Effector CD8-positive, alpha-beta T cell (primary cell): ENCODE measurements around the gene CRACDL.

Source experiments
- DNase-seq: peaks from one replicate; lab custom pipeline; 2025; lab: John Stamatoyannopoulos, UW
- total RNA-seq, 4 experiments: gene quantifications; one replicate each; lab custom pipeline; 2026; lab: John Stamatoyannopoulos, UW

Gene CRACDL, protein sequence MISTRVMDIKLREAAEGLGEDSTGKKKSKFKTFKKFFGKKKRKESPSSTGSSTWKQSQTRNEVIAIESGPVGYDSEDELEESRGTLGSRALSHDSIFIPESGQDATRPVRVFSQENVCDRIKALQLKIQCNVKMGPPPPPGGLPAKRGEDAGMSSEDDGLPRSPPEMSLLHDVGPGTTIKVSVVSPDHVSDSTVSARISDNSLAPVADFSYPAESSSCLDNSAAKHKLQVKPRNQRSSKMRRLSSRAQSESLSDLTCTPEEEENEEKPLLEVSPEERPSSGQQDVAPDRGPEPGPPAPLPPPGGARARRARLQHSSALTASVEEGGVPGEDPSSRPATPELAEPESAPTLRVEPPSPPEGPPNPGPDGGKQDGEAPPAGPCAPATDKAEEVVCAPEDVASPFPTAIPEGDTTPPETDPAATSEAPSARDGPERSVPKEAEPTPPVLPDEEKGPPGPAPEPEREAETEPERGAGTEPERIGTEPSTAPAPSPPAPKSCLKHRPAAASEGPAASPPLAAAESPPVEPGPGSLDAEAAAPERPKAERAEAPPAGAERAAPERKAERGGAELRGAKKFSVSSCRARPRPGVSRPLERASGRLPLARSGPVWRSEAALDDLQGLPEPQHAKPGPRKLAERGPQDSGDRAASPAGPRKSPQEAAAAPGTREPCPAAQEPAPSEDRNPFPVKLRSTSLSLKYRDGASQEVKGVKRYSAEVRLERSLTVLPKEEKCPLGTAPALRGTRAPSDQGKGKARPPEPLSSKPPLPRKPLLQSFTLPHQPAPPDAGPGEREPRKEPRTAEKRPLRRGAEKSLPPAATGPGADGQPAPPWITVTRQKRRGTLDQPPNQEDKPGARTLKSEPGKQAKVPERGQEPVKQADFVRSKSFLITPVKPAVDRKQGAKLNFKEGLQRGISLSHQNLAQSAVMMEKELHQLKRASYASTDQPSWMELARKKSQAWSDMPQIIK
- 0.68 to 4.9 (median 1.4) reads per million in 4 experiments for total RNA-seq

DNA sequence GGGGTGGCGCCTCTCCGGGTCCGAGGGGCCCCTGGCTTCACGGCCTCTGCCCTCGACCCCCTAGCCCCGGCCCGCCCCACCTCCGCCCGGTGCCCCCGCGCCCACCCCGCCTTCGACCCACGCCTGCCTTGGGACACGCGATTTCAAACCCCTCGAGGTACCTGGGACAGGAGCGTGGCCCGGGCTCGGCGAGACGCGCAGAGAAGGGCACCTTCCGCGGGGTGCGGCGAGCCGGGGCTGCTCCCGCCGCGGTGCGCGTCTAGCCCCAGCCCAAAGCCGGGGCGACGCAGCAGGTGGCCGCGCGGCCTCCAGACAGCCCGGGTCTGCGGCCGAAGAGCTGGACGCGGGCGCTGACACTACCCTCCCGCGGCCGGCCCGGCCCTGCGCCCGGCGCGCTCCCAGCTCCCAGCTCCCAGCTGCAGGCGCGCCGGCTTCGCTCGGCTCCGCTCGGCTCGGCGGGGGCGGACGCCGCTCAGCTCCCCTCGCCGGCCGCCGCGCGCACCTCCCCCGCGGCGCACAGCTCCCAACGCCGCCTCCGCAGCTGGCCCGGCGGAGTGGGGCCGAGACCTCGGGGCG lies at the start of gene CRACDL:
CRACDL (minus strand) TSS at position 449 of the 576 bp plus-strand sequence. CDS start 89,425 bp downstream, outside the sequence.
- DNase-seq, result no peak

- no peak for DNase-seq
Observed at GRCh38 chr2:98975611-98976010, 39.6 kb upstream of the CRACDL start.

- no peak for DNase-seq
Observed at GRCh38 chr2:98972582-98973167, 36.6 kb upstream of the CRACDL start.

- no peak for DNase-seq
Observed at GRCh38 chr2:98959810-98960507, 23.9 kb upstream of the CRACDL start.

DNA sequence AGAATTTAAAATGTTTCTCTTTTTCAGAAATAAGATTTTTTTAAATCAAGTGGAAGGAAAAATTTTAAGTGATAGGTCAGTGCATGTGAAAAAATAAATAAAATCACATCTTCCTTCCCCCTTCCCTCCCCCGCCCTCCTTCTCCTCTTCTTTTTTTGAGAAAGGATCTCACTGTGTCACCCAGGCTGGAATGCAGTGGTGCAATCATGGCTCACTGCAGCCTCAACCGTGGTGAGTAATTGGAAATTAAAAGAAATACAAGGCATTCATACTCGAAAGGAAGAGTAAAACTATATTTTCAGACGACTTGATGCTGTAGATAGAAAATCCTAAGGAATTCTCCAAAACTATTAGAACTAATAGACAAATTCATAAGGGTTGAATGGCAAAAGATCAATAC lies 16.9 kb upstream of the CRACDL start:
- DNase-seq, result no peak

DNA sequence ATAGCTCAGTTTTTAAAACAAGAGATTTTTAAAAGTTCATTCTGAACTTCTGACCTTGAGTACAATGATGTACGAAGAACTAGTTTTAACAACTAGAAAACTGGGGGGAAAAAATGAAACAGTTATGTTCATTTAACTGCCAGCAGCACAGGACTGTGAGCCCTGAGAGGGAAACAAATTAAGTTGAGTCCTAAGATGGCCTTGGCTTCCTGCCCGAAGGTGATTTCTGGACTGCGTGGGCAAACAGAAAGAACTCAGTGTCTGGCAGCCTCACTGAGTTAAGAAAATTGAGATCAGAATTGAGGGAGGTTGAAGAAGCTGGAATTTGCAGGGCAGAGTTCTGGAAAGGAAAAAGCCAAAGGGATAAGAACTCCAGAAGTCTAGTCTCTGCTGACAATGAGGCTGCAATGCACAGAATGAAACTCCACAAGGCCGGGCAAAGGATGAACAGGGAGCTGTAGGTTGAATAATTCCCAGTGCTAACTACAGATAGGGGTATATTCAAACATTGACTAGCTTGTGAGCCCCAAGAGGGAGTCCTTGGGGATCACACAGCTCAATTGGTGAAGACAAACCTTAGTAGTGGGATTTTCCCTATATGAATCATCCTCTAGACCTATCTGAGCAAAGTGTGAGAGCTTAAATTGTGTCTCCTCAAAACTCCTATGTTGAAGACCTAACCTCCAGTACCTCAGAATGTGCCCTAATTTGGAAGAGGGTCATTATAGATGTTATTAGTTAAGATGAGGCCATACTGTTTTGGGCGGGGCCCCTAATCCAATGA lies 13.1 kb upstream of the CRACDL start:
- no peak for DNase-seq

DNA sequence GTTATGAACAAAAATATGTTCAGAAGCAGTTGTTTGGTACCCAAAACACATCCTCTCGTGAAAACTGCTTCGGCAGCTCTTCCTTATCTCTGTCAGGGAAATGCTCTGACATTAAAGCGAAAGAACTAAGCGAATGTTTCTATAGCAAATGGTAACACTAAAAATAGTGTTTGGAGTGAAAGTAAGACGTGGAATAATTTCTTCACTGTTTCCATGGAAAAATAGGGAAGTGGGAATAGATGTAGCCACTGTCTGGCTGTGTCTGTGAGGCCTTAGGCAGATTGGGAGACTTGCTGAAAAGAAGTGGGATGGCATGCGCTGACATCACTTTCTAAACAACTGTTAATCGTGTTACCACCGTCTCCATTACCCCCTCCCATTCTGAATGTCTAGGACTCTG lies 11.5 kb upstream of the CRACDL start:
- no peak for DNase-seq

DNA sequence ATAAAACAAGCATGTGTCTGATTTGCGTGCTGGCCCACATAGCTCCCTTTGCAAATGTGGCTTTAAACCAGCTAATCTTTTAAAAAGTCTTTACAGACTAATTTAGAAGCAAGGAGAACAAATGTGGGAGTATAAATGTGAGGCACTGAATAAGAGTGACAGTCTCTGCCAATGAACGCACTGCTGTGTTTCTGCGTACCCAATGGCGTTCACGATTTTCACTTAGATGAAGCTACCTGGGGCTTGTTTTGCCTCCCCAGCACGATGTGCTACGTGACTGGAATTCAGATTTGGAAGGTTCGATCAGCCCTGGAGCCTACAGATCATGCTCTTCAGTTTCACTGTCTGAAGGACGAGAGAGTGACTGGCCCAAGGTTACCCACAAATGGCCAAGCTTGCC lies 10.8 kb upstream of the CRACDL start:
- DNase-seq, result no peak

- no peak for DNase-seq
Observed at GRCh38 chr2:98944775-98945174, 8.8 kb upstream of the CRACDL start.

DNA sequence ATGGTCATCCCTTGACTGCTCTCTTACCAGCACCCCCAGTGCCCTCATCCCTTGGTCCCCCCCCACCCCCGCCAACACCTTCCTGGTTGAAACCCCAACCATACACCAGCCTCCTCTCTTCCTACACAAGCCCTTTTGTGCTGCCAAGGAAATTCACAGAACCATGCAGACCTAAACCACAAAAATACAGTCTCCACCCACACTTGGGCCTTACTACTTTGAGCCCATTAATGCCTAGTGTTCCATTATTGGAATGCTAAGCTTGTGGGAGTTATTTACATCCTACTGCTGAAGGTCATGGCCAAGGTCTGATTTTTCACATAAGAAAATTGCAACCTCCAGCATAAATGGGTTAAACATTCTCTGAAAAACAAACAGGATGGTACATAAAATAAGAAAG lies 4.1 kb upstream of the CRACDL start:
- no peak for DNase-seq

DNA sequence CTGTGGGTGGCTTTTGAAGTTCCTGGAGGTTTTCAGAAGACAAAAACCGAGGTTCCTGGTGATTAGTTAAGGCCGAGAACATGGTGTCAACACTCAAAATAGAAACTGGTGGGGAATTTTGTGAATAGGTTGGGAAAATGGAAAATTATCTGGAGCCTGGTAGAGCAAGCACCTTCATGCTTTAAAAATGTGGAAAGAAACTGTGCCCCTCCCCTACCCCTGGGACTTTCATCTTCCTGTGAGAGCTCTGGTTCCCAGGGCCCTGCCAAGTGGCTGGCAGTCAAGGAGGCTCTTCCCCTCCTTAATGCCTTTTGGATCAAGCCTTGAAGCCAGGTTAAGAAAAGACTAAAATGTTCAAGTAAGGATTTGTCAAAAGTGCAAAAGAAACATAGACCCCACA lies 1.9 kb upstream of the CRACDL start:
- no peak for DNase-seq

DNA sequence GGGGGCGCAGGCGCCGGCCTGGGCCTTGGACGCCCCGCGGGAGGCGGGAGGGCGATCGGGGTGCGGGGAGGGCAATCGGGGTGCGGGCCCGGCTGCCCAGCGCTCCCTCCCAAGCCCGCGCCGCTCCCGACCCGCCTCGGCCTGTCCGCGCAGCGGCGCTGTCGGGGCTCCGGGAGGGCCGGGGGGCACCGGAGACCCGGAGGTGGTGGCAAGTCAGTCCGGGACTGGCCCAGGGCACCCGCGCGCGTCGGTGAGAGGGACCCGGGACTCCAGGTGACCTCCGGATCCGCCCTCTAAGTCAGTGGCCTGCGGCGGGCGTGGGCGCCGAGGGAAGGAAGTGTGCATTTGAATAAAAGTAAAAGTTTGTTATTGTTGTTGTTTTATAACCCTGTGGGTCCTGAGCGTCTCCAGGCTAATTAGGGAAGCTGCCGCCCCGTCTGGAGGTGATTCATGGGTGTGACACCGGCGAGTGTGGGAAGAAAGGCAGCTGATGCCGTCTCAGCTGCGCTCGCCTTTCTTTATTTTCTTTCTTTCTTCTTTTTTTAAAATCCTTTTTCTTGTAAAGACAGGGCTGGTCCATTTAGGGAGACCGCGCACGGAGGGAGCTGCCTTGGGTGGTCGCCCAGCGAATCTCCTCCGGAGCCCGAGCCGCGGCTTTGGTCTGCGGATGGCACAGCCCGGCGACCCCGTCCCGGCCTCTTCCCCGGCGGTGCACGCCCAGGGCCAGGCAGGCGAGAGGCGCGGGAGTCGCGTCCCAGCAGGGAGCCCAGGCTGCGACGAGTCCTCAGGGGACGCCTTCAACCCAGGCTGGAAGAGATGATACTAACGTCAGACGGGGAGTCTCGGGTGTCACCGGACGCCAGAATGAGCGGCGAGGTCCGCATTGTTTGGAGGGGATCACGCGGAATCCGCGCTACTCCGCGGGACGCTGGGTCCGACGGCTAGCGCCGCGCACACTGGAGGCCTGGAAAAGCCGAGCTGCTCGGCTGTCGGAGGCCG lies 627 bp upstream of the CRACDL start:
- DNase-seq, result no peak

GRCh38 chr2:98935111-98935770 lies 784 bp downstream of the CRACDL start:
- no peak for DNase-seq

DNA sequence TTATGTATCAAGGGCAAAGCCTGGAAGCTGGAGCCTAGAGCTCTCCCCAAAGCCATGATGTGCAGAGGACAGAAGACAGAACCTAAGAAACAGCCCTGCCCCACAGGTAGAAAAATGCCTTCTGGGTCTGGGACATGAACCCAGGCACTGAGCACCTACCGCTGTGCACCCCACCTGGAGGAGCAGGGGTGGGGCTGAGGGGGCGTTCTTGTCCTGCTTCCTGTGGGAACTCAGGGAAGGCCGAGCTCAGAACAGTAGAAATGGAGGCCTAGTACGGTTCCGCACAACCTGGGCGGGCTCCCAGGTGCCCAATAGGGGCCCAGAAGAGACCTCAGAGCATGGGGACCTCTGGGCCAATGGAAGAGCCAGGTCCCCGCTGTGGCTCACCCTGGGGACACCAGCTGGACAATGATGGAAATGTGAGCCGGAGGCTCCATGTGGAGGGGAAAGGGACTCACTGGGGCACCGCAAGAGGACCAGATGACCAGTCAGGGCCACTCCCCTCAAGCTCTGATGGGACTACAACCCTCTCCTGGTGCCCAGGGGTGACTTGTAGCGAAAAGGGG lies 3.2 kb downstream of the CRACDL start:
- no peak for DNase-seq

DNA sequence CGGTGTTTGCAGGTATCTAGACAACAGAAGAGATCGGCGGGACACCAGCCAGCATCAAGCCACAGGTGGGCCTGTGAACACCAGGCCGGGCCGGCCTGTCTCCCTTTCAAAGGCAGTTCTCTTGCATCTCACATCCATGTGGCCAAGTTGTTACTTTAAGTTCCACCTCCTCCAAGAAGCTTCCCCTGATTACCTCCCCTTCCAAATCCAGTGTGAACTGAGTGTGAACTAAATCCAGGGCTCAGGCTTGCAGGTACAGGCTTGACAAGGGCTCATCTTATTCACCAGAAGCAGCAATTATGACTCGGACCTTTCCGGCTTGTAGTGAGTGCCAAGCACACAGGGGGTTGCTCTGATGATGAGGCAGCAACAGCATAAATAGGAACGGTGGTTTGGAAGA lies 3.9 kb downstream of the CRACDL start:
- DNase-seq, result no peak

- no peak for DNase-seq
Observed at GRCh38 chr2:98931596-98931995, 4.4 kb downstream of the CRACDL start.

- DNase-seq, result no peak
Observed at GRCh38 chr2:98929920-98930319, 6.1 kb downstream of the CRACDL start.

- no peak for DNase-seq
Observed at GRCh38 chr2:98928242-98928641, 7.8 kb downstream of the CRACDL start.
